Hematopoietic multipotent progenitor cell treated with erythropoietin and hydrocortisone succinate and interleukin-3 and kit ligand, for 8 days (in vitro differentiated cells): Measurements from ENCODE around the gene ST3GAL4.
A peak's percentile ranks its signal among the peaks of the same experiment; 100 is the strongest.
"Not testable (repeated sequence)": the region's sequence is repeated elsewhere in the genome, so short reads cannot be mapped to it uniquely, and the experiment has no call there.

Source experiments
- DNase-seq: peaks from one replicate; pipeline ENCODE4 v3.0.0-alpha.2; 2015

Gene ST3GAL4

GRCh38 chr11:126347751-126348668 lies 7.5 kb upstream of the ST3GAL4 start:
- DNase-seq = peak; percentile 67

- DNase-seq = no peak
Observed at GRCh38 chr11:126348806-126349582, 6.5 kb upstream of the ST3GAL4 start.

GRCh38 chr11:126350836-126351235 lies 4.7 kb upstream of the ST3GAL4 start:
- DNase-seq = peak; percentile 39

GRCh38 chr11:126352163-126352562 lies 3.3 kb upstream of the ST3GAL4 start:
- DNase-seq = no peak

- peak; percentile 85 for DNase-seq
Observed at GRCh38 chr11:126352934-126353801, 2.3 kb upstream of the ST3GAL4 start.

- peak; percentile 37 for DNase-seq
Observed at GRCh38 chr11:126354631-126355323, 709 bp upstream of the ST3GAL4 start.

GRCh38 chr11:126355926-126356897 lies 726 bp downstream of the ST3GAL4 start:
- DNase-seq = peak; percentile 23

GRCh38 chr11:126357055-126357962 lies 1.8 kb downstream of the ST3GAL4 start:
- no peak for DNase-seq

- no peak for DNase-seq
Observed at GRCh38 chr11:126357969-126358762, 2.7 kb downstream of the ST3GAL4 start.

GRCh38 chr11:126358763-126359160 lies 3.3 kb downstream of the ST3GAL4 start:
- DNase-seq = no peak

GRCh38 chr11:126359431-126360048 lies 4.1 kb downstream of the ST3GAL4 start:
- DNase-seq = peak; percentile 19

GRCh38 chr11:126360049-126360446 lies 4.6 kb downstream of the ST3GAL4 start:
- DNase-seq = no peak

GRCh38 chr11:126361400-126361799 lies 5.9 kb downstream of the ST3GAL4 start:
- DNase-seq = no peak

- DNase-seq = no peak
Observed at GRCh38 chr11:126362879-126363655, 7.6 kb downstream of the ST3GAL4 start.

GRCh38 chr11:126363706-126364248 lies 8.3 kb downstream of the ST3GAL4 start:
- DNase-seq = no peak

GRCh38 chr11:126364735-126365134 lies 9.2 kb downstream of the ST3GAL4 start:
- not testable (repeated sequence) for DNase-seq

GRCh38 chr11:126365508-126365907 lies 10.0 kb downstream of the ST3GAL4 start:
- not testable (repeated sequence) for DNase-seq
